Activated CD8-positive, alpha-beta memory T cell treated with anti-CD3 and anti-CD28 coated beads, Interleukin-2, amount 50 U/mL, for 1 hour (primary cell): ENCODE data around the gene MYO5C.

Experiments
- DNase-seq: peaks from one replicate; pipeline ENCODE4 v3.0.0-alpha.2; 2020; ENCODE audit errors: extremely low read depth

MYO5C gene

GRCh38 chr15:52146261-52146660 lies 149.3 kb downstream of the MYO5C start:
- DNase-seq = no peak

- DNase-seq = no peak
Measured at GRCh38 chr15:52144656-52145178, 150.9 kb downstream of the MYO5C start.

- no peak for DNase-seq
Measured at GRCh38 chr15:52143873-52144272, 151.7 kb downstream of the MYO5C start.
